ENCODE results near the gene EDARADD.
A peak's percentile ranks its signal among the peaks of the same experiment; 100 is the strongest.

The EDARADD gene

DNA sequence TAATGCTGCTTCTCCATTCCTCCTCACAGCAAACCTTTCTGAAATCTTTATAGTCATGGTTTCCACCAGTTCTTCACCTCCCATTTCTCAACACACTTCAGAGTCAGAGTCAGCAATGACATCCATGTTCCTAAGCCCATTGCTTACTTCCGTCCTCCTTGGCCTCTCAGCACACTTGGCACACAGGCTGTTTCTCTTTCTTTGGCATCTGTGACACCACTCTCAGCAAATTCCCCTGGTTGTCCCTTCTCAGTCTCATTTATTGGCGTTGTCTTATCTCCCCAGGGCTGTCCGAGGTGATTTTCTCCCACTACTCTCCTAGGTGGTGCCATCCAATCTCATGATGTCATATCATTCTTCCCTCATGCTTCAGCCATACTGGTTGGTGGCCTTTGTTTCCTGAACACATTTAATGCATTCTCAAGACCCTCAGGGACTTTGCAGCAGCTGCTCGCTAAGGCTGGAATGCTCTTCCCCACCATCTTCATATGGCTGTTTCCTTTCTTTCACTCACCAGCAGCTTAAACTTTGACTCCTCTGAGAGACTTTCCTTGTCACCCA lies 126.4 kb downstream of the EDARADD start:
- no peak for DNase-seq

DNA sequence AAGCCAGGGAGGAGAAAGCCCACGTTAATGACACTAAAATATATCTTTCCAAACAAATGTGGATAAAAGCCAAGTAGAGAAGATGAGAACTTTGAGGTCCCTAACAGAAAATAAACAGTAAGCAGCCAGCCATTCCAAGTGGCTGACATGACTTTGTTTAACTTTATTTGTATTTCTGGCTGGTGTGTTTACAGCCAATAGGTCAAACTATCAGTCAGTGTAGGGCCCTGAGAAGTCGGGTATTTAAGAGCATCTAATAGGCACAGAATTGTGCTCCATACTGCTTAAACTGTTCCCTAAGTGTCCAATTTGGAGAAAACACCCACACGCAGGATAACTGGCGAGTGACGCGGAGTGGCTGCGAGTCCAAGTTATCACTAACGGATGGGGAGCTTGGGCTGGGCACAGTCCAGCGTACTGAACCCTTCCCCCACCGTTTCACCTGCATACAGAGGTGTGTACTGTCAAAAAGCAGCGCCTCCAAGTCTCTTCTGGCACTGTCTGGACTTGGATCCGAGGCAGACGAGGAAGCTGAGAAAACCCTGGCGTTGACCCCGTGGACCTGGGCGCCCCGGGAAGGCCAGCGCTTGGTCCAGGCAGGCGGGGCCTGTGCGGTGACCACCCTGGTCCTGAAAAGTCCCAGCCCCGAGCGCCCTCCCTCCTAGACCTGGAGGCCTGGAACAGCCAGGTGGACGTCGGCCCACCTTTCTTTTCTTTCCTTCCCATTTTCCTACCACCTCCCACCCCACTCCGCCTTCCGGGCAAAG lies 129.0 kb downstream of the EDARADD start:
- DNase-seq: no peak

GRCh38 chr1:236523704-236524141 lies 129.6 kb downstream of the EDARADD start, which contains the start of gene LGALS8:
Gene LGALS8, plus strand, starts transcription at chr1:236523982. Its CDS starts 2,089 bp downstream, at chr1:236526071.
- DNase-seq: peak; percentile 88

GRCh38 chr1:236524142-236524894 lies 130.2 kb downstream of the EDARADD start:
- DNase-seq: peak; percentile 62

DNA sequence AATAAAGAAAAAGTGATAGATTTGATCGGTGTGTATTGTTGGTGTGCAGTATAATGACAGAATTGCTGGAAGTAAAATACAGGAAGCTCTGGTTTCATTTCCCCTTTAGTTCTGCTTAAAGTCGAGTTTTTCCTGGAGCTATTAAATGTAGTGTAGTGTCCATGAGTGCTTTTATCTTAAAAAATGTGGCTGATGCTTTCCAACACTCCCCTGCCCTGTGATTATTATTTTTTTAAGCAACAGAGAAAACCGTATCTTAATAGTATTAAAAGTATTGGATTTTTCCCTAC lies 130.8 kb downstream of the EDARADD start:
- DNase-seq: no peak

DNA sequence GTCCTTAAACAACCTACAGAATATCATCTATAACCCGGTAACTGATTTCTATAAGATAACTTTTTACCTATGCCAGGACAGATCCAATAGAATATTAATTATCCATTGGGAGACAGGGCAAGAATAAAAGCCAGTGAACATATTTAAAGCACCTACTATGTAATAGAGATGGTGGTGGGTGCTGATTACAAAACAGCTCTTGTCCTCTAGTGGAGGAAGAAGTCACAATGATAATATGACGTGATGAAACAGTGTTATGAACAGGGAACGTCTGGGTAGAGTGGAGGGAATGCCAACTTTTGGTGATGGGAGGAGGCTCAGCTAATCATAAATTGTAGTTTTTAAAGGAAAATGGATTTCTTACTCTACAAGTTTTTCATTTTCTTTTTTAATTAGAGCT lies 132.0 kb downstream of the EDARADD start:
- no peak for DNase-seq

DNA sequence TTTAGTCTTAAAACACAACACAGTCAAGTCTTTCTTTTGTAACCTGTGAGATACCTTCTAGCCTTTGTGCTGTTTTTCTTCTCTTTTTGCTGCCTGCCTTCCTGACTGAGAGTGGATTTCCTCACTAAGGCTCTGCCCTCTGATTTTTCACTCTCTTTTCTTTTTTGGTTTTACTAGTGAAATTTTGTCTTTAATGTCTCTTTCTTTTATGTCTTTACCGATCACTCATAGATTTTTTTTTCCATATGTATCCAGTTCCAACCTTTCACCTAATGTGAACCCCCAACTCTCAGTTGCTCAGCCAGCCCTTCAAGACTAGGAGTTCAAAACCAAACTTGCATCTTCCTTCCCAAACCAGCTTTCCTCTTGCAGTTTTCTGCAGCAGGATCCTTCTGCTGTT lies 136.2 kb downstream of the EDARADD start:
- DNase-seq: no peak

DNA sequence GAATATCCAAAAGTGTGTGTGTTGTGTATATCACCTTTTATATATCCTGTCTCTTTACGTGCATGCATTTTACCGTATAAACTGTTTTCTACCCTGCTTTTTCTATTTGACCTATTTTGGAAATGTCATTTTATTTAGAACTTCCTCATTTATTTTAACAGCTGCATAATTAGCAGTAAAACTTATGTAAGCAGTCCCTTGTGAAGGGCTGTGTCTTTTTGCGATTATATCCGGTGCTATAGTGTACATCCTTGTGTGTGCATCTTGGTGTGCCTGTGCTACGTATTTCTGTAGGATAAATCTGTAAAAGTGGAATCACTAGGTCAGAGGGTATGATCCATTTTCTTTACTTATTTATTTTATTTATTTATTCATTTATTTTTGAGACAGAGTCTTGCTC lies 136.9 kb downstream of the EDARADD start:
- DNase-seq: no peak

GRCh38 chr1:236532850-236533249 lies 138.8 kb downstream of the EDARADD start:
- no peak for DNase-seq

- DNase-seq: peak; percentile 61
Measured at GRCh38 chr1:236534151-236534651, 140.1 kb downstream of the EDARADD start.
